Activated CD8-positive, alpha-beta memory T cell treated with anti-CD3 and anti-CD28 coated beads for 36 hours (primary cell): ENCODE measurements around the gene HINT3. TPM values are rescaled to one million over a fixed set of nuclear protein-coding genes. Genes with fewer than 3 reads are reported as not detected.
"Not testable (repeated sequence)": the region's sequence is repeated elsewhere in the genome, so short reads cannot be mapped to it uniquely, and the experiment has no call there.

ENCODE experiments used
- CTCF ChIA-PET: fragments of 350-600 bp; sonication (Branson Sonifier 250); formaldehyde crosslinking; loops from one replicate; lab custom pipeline; 2021; ENCODE audit warnings: antibody characterized with exemption; lab: Charles Lee
- POLR2A ChIA-PET: fragments of 350-600 bp; sonication (Branson Sonifier 250); formaldehyde crosslinking; loops from one replicate; lab custom pipeline; 2021; ENCODE audit warnings: antibody characterized with exemption; lab: Charles Lee
- total RNA-seq, 2 experiments: library from RNA; stranded (reverse); gene quantifications; one replicate each; pipeline ENCODE4 v1.2.3, GENCODE V29; 2021

Gene HINT3
- total RNA-seq = 10 to 100 TPM; 10.3 TPM

DNA sequence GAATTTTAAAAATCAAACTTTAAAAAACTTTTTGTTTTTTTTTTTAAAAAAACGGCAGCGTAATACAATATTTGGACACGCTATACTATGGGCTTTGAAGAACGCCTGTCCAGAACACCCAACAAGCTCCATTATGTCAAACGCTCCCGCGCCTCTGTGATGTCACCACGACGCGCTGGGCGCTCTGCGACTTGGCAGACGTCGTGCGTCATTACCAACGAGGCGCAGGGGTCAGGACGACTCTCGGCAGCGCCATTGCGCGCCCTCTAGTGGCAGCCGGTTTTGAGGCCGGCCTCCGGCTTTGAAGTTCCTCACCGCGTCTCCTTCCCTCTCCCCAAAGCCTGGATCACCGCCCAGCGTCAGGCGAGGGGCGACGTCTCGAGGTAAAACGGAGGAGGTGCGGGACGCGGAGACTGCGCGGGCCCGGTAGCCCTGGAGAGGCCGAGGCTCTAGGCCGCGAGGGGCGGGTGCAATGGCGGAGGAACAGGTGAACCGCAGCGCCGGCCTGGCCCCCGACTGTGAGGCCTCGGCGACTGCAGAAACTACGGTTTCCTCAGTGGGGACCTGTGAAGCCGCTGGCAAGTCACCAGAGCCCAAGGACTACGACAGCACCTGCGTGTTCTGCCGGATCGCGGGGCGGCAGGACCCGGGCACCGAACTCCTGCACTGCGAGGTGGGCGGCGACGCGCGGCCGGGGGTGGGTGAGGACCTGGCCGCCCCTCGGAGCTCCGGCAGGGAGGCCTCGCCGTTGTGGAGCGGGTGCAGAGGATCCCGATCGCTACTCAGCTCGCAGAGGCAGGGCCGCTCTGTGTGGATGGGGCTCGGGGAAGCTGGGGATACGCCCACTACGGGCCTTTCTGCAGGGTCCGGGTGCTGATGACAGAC is at the start of gene HINT3:
Gene HINT3, plus strand, starts transcription at position 265 of the 885 bp plus-strand sequence. Its CDS starts 208 bp downstream, at position 473.
- CTCF ChIA-PET = interaction anchor here (0.6 to 2.1 kb wide), 32 partner anchors 8 to 176 kb away, joined by 3 to 29 read pairs (median 4); partner anchors contain the start of genes NCOA7 and TRMT11
- POLR2A ChIA-PET = interaction anchor here (0.7 to 1.9 kb wide), 7 partner anchors 30 to 176 kb away, joined by 3 to 26 read pairs (median 4); partner anchors contain the start of genes NCOA7 and TRMT11

DNA sequence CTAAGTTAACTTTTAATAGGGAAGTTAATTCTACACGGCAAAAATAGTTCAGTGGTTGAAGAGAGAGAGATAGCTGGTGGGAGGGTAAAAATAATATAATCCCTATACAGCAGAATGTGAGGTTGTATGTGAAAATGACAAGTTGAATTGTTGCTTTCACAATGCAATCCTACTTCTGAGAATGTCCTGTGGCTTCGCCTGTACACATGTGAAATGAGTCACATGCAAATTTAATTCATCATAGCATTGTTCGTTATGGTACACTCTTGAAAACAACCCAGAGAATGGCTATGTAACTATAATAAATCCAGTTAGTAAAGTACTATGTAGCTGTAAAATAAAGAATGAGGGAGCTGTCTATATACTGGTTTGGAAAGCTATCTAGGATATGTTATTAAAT is 46.0 kb upstream of the HINT3 start:
- POLR2A ChIA-PET = interaction anchor here (1.2 kb wide), 1 partner anchor 9 kb away, joined by 5 read pairs; no protein-coding TSS in a partner anchor

DNA sequence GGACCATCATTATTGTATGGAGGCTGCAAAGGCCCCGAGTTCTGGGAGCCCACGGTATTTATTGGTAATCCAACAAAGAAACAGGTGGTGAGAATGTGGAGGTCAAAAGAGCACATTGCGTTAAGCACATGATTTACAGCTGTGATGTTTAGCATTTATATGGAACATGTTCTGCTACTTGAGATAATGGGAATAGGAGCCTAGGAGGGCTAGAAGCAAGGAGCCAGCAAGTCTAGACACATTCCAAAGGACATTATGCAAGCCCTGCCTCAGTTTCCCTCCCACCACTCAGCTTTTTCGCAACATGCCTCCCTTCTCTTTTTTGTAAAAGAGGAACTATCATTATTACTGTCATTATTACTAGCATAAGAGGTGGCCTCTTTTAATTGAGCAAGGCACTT is 45.5 kb upstream of the HINT3 start:
- POLR2A ChIA-PET = not testable (repeated sequence)
- CTCF ChIA-PET = interaction anchor here (0.9 to 1.5 kb wide), 2 partner anchors 8 to 11 kb away, joined by 3 to 4 read pairs; no protein-coding TSS in a partner anchor

More for the DNA sequence above, 46.0 kb upstream of the HINT3 start:
- CTCF ChIA-PET = interaction anchor here (0.9 kb wide), 1 partner anchor 11 kb away, joined by 3 read pairs; no protein-coding TSS in a partner anchor

DNA sequence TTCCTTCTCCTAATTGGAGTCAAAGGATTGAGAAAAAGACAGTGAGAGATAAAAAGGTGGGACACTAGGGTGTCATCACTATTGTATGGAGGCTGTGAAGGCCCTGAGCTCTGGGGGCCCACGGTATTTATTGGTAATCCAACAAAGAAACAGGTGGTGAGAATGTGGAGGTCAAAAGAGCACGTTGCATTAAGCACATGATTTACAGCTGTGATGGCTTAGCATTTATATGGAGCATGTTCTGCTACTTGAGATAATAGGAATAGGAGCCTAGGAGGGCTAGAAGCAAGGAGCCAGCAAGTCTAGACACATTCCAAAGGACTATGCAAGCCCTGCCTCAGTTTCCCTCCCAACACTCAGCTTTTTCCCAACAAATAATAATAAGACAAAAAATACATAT is 44.1 kb upstream of the HINT3 start:
- POLR2A ChIA-PET = not testable (repeated sequence)
- CTCF ChIA-PET = interaction anchor here (1.5 kb wide), 1 partner anchor 7 kb away, joined by 4 read pairs; no protein-coding TSS in a partner anchor

DNA sequence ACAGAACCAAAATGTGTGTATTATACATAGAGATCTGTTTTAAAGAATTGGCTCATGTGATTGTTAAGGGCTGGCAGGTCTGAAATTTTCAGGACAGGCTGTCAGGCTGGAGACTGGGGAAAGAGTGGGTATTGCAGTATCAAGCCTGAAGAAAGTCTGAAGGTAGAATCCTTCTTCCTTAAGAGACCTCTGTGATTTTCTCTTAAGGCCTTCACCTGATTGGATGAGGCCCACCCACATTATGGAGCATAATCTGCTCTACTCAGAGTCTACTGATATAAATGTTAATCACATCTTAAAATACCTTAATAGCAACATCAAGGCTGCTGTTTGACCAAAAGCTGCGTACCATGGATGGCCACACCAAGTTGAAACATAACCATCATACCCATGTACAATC is 43.4 kb upstream of the HINT3 start:
- POLR2A ChIA-PET = no interaction called here
- CTCF ChIA-PET = no interaction called here

DNA sequence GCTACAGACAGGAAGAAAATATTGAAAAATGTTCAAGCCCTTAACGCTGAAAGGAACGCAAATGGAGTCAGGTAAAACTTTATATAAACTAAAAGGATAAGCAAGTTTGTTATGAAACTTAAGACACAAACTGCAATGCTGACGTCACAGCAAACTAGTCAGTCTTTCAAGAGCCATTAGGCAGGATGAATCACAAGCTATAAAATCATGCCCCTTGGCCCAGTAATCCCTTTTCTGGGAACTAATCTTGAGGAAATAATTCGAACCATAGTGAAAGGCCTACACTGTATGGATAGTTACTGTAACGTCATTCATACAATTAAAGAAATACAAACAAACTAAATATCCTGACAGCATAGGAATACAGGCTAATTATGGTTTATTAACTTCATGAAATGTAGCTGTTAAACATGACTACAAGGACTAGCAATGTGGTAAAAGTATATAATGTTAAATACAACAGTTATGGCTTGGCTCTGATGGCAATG is 42.7 kb upstream of the HINT3 start:
- ChIA-PET CTCF (no interaction called here), POLR2A (no interaction called here)

DNA sequence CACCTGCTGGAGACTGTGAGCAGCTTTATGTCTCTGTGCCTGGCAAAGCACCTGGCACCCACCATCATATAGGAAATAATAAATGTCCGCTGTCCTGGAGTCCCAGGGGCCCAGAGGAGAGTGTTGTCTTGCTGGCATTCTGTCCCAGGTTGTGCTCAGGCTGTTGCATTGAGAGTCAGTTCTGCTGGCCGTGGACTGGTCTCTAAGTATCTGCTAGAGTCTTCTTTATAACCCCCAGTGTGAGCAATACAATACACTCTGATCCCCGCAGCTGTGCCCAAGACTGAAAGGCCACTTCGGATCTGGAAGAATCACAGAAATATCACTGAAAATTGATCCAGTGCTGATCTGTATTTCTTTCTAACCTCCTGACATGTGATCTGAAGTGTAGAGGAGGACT is 38.3 kb upstream of the HINT3 start:
- ChIA-PET CTCF (interaction anchor here (0.7 to 1.7 kb wide), 3 partner anchors 39 to 126 kb away, joined by 3 to 9 read pairs (median 3); partner anchors contain the start of gene HINT3), POLR2A (no interaction called here)

DNA sequence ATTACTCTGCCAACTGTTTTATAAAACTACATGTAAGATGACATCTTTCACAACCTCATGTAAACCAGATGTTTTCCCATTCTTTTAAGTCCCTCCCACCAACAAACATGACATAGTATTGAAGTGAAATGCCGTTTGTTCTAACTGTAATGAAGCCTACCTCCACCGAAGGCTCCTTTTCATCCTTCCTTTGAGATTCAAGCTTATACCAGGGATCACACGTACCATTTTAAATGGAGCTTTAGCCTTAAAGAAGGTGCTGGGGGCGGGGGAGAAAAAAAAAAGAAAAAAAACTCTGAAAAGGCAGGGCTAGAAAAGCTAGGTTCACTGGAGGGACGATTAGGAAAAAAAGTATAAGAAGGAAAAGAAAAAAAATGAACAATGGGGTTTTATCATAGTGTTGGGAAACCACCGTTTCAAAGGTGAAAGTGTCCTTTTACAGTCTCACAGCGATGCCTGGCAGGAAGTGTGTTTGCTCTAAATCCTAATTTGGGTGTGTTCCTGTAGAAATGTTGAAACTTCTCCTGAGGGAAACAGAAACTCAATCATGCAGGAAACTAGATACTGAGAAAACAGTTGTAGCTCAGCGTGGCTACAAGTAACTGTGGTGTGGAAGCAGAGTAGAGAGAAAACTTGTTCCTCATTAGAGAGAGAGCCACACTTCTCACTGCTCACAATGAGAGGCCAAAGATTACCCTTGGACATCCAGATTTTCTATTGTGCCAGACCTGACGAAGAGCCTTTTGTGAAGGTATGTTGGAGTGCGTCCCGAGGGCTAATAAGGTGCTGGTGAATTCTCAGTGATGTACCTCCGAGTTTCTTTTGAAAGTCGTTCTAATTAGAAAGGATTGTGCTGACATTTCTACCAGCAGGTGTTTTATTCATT is 37.6 kb upstream of the HINT3 start:
- CTCF ChIA-PET = interaction anchor here (0.7 to 1.7 kb wide), 5 partner anchors 7 to 125 kb away, joined by 3 to 9 read pairs (median 3); partner anchors contain the start of gene HINT3
- POLR2A ChIA-PET = interaction anchor here (0.6 to 1.5 kb wide), 3 partner anchors 9 to 129 kb away, joined by 3 to 5 read pairs (median 4); partner anchors contain the start of gene NCOA7

DNA sequence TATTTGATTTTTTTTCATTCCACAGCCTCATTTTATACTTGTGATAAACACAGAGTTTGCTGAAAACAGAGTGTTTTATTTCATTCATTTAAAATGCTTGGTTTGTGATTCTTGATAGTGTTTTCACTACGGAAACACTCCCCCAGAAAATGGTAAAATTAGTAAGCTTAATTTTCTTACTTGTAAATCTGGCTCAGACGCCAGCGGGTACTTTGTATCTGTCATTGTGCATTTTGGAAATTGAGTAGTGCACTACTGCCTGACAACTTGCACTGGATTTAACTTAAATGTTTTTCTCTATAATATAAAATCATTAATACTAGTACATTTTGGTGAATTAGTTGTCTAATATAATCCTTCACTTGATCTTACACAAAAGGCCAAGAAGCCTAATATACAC is 37.0 kb upstream of the HINT3 start:
- POLR2A ChIA-PET = interaction anchor here (0.7 to 1.5 kb wide), 3 partner anchors 10 to 528 kb away, joined by 3 to 5 read pairs (median 4); partner anchors contain the start of gene NCOA7

DNA sequence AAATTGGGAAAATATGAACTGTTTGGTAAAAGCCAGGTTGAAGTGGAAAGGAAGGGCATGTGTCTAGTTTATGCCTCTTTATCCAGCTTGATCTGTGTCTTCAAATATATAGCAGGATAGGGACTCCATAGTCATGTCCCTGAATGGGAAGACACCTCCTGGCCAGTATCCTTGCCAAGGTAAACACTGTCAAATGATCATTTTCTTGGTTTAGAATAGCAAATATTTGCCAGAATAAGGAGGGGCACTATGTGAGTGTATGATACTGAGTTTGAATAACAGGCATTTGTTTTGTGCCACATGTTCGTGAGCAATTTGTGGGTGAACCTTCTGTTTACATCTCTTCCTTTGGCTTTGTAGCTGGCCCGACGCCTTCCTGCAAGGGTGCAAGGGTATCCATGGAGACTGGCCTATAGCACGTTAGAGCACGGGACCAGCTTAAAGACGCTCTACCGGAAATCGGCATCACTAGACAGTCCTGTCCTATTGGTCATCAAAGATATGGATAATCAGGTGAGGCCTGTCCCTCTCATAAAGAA is 34.2 kb upstream of the HINT3 start:
- CTCF ChIA-PET = interaction anchor here (0.6 to 0.7 kb wide), 2 partner anchors 16 to 127 kb away, joined by 3 to 4 read pairs; no protein-coding TSS in a partner anchor
- POLR2A ChIA-PET = no interaction called here

More for the DNA sequence above, 37.0 kb upstream of the HINT3 start:
- CTCF ChIA-PET = interaction anchor here (0.8 to 1.4 kb wide), 3 partner anchors 8 to 37 kb away, joined by 3 to 4 read pairs (median 3); partner anchors contain the start of gene HINT3

DNA sequence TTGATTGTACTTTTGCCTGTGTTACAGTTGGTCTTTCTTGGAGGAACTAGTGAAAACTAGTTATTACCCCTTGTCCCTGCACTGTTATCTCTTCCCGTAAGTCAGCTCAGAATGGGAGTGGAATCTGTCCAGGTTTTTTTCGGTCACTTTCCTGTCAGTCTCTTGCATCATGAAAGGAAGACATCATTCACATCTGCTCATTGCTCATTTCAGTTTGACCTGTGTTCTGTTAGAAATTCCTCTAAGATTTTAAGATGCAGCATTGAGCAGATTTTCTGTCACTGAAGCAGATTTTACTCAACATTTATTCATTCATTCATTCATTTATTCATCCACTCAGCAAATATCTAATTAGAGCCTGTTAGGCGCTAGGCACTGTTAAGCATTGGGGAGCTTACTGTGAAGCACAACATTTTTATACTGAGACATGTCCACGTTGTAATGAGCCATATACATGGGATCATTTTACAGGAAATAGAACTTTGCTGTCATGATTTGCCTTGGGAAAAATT is 33.1 kb upstream of the HINT3 start:
- ChIA-PET POLR2A (no interaction called here), CTCF (interaction anchor here (0.9 kb wide), 1 partner anchor 30 kb away, joined by 3 read pairs; no protein-coding TSS in a partner anchor)

DNA sequence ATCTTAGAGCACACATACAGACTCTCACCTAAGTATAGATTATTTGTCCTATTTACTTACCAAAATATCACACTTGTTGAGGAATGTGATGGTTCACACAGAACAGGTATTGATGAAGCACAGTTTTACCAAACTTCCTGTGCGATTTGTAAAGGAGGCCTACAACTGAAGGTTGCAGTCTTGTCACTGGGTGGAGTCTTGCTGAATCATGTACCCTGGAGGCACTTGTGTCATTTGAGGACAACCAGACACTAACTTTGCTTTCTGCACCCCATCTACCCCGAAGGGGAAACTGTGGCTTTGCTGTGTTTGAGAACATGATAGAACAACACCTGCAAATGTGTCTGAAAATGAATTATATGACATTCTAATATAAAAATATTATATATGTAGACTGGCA is 32.4 kb upstream of the HINT3 start:
- ChIA-PET POLR2A (no interaction called here), CTCF (no interaction called here)

DNA sequence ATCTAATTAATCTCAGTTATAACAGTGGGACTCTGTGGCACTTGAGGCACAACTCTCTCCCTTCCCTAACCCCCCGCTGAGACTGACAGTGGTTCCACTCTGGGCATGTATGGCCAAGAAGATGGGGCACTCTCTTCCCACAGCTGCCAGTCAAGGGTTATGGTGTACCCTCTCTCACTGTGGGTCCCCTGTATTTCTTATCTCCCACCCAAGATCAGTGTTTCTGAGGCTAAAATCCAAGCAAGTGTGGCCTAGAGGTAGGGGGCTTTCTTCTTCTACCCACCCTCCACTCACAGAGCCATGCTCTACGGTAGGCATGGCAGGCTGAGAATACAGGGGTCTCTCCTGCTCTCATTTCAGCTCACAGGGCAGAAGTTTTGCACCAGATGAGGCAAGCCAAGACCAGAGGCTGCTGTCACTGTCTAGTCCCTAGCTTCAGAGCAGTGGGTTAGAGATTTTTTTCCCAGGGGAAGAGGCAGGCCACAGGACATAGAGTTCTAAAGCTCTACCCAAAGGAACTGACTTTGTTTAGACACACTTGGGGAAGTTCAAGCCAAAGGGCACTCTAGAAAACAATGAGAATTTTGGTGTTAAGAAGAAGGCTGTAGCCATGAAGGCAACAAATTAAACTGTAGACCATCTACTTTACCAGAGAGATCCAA is 31.7 kb upstream of the HINT3 start:
- ChIA-PET CTCF (no interaction called here), POLR2A (no interaction called here)

DNA sequence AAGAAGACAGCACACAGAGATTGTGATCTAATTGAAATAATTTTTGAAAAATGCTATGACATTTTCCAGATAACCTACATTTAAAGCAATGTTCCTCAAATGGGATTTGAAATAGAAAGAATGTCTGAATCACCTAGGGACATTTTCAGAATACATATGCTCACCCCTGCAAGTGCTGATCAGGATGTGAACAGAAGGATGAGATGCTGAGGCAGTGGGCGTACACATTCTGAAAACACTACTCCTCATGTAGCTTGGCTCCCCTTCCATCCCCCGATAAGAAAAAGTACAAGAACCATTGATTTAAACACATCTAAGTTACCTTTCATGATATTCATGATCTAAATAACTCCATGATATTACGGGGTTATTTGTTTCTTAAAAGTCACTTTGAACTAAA is 29.9 kb upstream of the HINT3 start:
- ChIA-PET POLR2A (no interaction called here), CTCF (interaction anchor here (1.1 to 1.2 kb wide), 2 partner anchors 30 to 31 kb away, joined by 3 to 4 read pairs; no protein-coding TSS in a partner anchor)

DNA sequence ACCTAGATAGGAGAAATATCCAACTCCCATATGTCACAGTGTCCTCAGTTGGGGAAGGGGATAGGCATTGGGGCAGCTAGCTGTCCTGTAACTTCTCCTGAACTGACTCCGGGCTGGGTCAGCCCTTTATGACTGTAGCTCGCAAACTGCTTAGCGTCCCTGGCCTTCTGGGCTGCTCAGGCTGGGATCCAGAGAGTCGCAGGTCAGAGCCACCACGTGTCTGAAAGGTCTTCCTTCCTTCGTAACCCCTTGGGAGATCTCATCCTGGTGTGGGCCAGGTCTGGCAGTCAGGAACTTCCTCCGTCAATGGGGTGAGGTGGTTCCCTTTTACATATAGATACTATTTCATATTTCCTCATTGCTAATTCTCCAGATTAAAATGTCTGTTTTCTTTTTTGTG is 28.8 kb upstream of the HINT3 start:
- ChIA-PET CTCF (no interaction called here), POLR2A (no interaction called here)

DNA sequence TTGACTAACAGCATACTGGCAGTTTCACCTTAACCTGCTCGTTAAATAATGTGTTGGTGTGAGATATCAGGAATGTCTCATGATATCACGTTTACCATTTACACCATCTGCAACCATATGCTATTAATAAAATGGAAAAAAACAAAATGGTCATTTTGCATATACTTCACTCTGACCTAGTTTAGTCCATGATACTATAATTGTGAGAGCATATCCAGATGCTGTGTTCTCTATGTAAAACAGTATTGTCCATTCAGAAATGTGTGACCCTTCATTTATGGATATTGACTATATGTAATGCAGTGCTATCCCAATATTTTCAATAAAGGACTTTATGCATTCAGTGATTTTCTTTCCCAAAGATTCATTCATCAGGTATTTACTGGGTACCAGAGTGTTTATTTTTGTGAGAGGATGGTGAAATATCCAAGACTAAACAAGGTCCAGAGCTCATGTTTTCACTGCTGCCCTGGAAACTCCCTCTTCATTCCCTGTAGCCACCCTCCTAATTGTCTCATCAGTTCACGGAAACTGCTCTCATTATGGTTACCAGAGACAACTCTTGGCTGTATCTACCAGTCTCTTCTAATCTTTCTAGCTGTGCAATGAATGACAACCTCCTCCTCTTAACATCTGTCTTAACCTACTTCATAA is 25.7 kb upstream of the HINT3 start:
- CTCF ChIA-PET = no interaction called here
- POLR2A ChIA-PET = no interaction called here
